Stimulated activated CD8-positive, alpha-beta memory T cell treated with anti-CD3 and anti-CD28 coated beads, Interleukin-2, amount 100 ng/mL, for 1 hour (primary cell): Measurements from ENCODE around the gene MICALL1.
A peak's percentile ranks its signal among the peaks of the same experiment; 100 is the strongest.
"Not testable (repeated sequence)": the region's sequence is repeated elsewhere in the genome, so short reads cannot be mapped to it uniquely, and the experiment has no call there.

Source experiments
- DNase-seq, 2 donors: peaks; one replicate each; pipeline ENCODE4 v3.0.0-alpha.2; 2020; ENCODE audit warnings: low read depth in 2 of 2

Gene MICALL1

DNA sequence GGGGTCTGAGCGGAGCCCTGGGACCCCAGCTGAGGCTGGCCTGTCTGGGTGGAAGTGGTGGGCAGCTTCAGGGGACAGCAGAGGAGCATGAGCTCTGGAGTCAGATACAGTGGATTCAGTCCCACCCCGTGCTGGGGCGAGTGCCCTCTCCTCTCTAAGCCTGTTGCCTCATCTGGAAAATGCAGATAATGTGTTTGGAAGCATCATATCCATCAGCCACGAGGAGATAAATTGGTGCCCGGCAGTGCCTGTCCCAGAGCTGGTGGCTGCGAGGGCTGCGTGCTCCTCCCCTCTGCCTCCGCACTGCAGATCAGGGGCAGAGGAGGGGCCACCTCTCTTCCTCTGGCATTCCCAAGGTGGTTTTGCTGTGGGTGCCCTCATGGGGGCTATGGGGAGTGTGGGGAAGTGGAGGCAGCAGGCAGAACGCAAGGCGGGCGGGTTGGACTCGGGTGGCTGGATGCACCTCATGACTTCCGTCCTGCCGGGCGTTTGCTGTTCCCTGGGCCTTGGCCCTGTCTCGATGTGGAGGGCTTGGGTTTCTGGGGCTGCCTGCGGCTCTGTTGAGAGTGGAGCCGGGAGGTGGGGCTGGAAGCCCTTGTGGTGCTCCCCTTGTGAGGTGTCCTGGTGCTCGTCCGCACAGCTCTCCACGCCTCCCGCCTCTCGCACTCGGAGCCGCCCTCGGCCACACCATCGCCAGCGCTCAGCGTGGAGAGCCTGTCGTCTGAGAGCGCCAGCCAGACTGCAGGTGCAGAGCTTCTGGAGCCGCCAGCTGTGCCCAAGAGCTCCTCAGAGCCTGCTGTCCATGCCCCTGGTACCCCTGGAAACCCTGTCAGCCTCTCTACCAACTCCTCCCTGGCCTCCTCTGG lies 20.9 kb downstream of the MICALL1 start:
- DNase-seq: no peak

DNA sequence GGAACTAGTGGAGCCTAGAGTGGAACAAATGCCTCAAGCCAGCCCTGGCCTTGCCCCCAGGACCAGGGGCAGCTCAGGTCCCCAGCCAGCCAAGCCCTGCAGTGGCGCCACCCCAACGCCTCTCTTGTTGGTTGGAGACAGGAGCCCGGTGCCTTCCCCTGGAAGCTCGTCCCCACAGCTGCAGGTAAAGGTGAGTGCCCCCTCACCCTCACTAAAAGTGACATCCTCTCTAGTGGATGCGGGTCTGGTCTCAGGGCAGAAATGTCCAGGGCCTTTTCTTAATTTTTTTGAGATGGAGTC lies 21.5 kb downstream of the MICALL1 start:
- DNase-seq: no peak

DNA sequence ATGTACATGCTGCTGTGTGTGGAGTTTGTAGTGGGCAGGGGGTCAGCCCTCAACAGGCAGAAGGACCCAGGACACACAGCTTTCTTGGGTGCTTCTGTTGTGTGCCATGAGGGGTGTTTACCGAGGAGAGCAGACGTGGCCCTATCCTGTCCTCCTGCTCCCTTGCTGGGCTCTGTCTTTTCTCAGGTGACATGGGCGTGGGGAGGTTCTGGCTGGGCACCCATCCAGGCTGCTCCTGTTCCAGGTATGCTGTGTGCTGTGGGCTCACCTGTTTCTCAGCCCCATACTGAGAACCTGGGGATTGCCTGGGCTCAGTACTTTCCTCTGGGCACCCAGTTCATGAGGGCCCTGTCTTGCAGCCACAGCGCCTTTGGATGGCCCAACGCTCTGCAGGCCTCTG lies 23.3 kb downstream of the MICALL1 start:
- no peak for DNase-seq

DNA sequence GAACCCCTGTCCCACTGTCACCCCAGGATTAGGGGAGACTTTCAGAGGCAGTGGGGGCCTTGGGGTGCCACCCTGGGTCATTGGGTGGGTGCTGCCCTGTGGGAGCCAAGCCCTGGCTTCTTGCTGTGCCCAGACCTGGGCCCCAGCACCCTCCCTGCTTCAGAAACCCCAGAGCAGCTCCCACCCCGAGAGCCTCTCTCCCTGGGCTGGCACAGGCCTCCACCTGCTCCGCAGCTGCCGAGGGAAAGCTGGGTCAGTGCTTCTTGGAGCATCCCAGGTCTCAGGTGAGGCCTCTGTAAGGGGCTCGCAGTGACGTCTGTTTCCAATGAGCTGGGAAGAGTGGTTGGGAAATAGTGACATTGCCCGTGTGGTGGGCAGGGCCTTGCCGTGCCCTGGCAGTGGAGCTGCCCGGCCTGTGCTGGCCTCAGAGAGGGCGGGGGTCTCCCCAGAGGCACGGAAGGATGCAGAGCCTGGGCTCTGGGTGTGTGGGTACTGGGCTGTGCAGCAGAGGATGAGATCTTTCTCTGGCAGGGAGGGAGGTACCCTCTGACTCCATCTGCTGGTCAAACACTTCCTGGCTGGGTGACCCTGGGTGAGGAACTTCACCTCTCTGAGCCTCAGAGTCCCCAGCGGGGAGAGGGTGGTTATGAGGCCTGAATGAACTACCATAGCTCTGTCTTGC lies 24.3 kb downstream of the MICALL1 start:
- DNase-seq: no peak

DNA sequence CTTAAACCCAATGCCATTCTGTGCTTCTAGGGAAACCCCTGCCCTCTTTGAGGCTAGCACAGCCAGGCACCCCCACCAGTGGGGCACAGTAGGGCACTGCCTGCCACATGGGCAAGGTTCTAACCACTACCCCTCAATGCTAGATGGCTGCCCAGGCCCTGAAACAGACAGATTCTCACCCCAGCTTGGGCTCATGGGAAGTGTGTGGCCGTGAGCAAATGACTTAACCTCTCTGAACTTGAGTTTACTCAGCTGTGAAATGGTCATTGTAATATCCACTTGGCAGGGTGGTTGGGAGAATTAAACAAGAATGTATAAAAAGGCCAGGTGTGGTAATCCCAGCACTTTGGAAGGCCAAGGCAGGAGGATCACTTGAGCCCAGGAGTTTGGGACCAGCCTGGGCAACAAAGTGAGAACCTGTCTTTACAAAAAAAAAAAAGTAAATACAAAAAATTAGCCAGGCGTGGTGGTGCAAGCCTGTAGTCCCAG lies 24.9 kb downstream of the MICALL1 start:
- no peak for DNase-seq

DNA sequence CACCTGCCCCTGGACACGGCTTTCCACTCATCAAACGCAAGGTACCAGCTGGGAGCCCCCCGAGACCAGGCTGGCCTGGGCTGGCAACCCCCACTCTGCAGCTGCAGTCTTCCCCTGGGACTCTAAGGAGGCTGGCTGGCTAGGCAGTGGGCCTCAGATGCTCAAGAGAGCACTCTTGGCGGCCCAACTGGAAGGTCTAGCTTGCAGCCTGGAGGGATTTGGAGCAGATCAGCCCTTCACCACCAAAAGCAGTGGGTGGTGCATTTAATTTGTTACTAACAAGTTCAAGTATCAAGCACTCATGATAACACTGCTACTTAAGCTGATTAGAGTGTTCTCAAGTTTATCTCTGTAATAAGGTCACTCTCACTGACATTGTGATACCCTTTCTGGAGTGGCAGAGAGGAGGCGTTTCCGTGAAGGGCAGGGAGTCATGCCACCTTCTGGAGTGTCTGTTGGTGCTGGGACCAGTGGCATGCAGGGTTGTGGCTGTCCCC lies 25.8 kb downstream of the MICALL1 start:
- no peak for DNase-seq

DNA sequence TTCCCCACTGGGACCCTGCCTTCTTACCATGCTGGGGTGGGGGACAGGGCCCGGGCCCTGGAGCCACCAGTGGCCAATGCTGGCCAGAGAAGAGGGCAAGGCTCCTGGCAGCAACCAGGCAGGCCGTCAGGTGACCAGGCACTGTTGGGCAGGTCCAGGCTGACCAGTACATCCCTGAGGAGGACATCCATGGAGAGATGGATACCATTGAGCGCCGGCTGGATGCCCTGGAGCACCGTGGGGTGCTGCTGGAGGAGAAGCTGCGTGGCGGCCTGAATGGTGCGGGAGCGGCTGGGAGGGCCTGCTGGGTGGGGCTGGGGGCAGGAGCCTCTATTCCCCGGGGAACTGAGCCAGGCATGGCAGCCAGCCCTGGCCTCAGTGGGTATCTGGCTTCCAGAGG lies 26.3 kb downstream of the MICALL1 start:
- DNase-seq: no peak

DNA sequence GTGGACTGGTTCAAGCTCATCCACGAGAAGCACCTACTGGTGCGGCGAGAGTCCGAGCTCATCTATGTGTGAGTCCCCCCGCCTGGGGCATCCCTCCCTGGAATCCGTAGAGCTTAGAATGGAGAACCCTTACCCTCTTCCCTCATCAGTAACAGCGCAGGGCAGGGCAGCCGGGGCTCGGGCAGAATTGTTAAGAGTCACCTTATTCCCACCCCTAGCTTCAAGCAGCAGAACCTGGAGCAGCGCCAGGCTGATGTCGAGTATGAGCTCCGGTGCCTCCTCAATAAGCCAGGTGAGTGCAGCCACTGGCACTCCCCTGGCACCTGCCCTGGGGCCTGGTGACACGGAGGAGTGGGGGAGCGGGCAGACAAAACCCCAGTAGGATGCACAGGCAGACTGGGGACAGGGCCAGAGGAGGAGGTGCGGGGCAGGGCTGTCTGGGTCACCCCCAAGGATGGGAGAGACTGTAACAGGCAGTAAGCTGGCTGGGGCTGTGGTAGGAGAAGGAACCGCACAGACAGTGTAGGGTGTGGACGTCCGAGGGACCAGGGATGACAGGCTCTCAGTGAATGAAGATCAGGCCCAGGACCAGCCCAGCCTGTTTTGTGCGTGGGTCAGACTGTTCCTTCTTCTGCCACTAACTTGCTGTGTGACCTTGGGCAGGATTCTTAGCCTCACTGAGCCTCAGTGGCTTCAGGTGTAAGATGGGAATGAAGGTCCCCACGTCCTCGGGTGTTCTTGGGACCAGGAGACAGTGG lies 26.9 kb downstream of the MICALL1 start:
- DNase-seq: no peak

DNA sequence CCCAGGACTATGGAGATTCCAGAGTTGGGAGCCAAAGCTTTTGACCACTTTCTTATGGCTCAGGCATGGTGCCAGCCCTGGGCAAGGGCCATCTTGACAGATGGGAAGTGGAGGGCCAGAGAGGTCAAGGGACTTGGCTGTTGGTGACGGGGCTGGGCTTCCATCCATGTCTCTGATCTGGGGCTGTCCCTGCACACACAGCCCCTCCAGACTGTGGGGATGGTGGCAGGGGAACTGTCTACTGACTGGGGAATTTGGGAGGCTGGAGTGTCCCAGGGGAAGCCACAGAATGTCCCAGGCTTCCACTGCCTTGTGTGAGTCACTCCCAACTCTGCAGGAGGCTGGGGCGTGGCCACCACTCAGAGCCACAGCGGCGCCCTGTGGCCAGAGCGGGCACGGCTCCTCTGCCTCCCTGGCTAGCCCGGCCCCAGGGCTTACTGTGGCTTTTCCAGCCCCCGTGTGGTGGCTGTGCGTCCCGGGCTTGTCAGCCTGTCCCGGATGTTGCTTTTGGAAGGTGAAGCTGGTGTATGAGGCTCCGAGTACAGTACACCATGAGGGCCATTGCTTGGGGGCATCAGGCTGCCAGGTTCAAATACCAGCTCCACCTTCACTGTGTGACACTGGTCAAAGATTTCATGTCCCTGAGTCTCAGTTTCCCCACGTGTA lies 27.7 kb downstream of the MICALL1 start:
- DNase-seq: peak; percentile 58 to 61

DNA sequence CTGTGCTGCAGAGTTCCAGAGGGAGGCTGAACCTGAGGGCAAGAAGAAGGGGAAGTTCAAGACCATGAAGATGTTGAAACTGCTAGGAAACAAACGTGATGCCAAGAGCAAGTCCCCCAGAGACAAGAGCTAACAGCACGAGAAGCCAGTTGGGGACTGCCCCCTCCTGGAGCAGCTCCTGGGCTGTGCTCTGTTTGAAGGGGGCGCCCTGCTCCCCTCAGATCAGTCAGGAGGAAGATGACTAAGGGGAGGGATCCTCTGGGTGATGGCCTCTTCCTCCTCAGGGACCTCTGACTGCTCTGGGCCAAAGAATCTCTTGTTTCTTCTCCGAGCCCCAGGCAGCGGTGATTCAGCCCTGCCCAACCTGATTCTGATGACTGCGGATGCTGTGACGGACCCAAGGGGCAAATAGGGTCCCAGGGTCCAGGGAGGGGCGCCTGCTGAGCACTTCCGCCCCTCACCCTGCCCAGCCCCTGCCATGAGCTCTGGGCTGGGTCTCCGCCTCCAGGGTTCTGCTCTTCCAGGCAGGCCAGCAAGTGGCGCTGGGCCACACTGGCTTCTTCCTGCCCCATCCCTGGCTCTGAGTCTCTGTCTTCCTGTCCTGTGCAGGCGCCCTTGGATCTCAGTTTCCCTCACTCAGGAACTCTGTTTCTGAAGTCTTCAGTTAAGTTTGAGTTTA lies 34.7 kb downstream of the MICALL1 start:
- no peak for DNase-seq

DNA sequence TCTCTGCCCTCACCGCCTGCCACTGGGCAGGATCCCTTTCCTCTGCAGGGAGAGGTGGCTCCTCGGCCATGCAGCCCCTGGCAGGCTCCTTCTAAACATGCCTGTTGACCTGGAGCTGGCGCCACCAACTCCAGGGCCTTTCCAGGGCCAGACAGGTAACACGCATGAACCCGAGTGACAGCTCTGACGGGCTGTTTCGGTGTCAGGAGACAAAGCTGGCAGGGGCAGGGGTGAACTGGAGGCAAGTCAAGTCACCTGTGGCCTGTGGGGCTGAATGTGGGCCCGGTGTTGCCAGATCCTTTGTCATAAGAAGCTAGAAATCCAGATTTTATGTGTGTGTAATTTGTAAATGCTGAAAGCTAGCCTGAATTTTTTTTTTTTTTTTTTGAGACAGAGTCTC lies 36.0 kb downstream of the MICALL1 start:
- no peak for DNase-seq

DNA sequence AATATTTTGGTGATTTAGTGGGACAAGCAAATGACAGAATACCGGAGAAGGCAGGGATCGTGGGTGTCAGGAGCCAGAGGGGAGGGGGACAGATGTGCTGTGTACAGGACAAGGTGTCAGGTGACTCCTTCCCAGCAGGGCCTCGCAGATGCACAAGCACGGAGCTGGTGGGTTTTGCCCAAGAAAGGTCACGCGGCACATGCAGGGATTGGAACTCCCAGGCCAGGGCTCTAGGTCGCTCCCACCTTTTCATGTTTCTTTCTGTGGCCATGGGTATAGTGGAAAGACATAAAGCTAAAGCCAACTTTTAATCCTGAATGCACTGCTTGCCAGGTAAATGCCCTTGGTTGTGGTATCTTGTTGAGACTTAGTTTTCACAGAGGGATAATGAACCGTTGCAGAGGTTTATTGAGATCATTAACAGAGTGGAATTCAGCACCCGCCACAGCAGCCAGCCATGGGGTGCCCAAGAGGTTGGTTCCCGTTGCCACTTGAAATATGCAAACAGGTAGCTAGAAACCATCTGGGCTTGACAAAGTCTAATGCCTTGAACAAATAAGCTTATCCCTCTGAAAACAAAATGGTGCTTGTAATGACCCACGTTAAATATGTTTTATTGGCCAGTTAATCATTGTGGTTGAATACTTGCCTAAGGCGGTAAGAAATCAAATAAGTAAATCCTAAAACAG lies 37.2 kb downstream of the MICALL1 start:
- no peak for DNase-seq

DNA sequence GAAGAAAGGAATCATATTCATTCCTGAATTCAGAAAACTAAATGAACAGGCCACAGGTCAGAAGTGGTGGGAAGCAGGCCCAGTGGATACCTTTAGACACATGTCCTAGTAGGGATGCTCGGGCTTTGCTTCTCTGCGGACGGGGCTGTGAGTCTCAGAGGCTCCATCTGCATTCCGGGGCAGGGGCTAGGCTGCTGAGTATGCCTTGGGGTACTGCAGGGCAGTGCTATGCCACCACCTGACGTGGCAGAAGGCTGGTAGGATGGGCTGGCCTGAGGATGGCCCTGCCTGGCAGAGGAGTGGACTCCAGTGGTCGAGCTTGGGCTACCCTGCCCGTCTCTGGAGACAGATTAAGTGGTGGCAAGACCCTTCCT lies 37.7 kb downstream of the MICALL1 start:
- DNase-seq: no peak

DNA sequence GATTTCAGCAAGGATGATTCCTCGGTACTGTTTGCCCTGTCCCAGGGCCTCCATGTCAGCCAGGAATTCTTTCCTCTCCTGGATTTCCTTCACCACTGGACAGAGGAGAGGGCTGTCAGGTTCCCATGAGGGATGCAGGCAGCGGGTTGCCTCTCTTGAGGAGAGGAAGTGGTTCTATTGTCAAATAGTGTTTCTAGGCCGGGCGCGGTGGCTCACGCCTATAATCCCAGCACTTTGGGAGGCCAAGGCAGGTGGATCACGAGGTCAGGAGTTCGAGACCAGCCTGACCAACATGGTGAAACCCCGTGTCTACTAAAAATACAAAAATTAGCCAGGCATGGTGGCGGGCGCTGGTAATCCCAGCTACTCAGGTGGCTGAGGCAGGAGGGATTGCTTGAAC lies 38.3 kb downstream of the MICALL1 start:
- not testable (repeated sequence) for DNase-seq

DNA sequence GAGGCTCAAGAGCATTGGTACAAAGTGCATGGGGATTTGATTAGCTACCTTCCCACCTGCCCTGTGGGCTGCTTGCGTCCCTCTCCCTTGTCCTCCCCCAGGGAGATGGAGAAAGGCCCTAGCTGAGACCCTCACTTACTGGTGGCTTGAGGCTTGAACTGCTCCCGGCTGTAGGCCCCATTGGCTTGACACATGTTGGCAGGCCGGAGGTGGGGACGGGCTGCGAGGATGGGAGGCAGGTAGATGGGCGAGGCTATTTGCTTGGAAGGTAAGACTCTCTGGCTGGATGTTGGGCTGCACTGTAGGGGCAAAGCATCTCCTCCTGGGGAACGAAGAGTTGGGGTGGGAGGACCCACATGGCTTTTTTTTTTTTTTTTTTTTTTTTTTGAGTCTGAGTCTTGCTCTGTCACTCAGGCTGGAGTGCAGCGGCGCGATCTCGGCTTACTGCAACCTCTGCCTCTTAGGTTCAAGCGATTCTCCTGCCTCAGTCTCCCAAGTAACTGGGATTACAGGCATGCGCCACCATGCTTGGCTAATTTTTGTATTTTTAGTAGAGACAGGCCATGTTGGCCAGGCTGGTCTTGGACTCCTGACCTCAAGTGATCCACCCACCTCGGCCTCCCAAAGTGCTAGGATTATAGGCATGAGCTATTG lies 41.2 kb downstream of the MICALL1 start:
- not testable (repeated sequence) for DNase-seq

DNA sequence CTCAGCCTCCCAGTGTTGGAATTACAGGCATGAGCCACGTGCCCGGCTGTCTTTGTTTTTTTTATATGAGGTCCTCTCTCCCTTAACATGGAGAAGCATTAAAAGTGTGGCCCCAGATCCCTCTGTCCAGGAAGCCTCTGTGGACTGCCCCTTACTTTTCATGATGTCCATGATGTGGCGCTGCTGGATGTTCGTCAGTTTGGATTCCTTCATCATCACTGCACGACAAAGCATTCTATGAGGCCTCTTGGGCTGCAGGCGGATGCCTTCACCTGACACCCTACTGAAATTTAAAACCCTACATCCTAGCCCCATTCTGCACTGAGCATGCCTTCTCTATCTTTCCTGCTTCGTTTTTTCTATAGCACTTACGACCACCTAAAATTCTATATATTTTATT lies 45.2 kb downstream of the MICALL1 start:
- DNase-seq: no peak

DNA sequence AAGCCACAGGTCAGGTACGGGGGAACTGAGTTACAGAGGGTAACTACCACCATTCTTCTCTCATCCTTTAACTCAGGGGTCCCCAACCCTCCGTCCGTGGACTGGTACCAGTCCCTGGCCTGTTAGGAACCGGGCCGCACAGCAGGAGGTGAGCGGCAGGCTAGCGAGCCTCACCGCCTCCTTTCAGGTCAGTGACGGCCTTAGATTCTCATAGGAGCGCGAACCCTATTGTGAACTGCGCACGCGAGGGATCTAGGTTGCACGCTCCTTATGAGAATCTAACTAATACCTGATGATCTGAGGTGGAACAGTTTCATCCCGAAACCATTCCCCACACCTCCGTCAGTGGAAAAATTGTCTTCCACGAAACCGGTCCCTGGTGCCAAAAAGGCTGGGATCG lies 46.5 kb downstream of the MICALL1 start:
- DNase-seq: not testable (repeated sequence)

DNA sequence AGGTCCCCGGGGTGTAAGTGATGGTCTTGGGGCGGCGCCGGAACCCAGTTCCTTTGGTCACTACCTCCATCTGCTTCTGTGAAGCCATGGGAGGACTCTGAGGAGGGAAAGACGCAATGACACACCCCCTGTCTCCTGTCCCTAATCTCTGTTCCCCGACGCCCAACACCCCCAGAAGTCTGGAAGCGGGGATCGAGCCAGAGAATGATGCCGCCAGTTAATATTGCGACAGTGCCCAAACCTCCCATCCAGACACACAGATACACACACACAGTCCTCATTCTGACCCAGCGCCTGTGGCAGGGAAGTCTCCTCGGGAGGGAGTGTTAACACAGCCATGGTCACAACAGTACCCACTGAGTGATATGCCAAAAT lies 47.0 kb downstream of the MICALL1 start:
- DNase-seq: no peak

DNA sequence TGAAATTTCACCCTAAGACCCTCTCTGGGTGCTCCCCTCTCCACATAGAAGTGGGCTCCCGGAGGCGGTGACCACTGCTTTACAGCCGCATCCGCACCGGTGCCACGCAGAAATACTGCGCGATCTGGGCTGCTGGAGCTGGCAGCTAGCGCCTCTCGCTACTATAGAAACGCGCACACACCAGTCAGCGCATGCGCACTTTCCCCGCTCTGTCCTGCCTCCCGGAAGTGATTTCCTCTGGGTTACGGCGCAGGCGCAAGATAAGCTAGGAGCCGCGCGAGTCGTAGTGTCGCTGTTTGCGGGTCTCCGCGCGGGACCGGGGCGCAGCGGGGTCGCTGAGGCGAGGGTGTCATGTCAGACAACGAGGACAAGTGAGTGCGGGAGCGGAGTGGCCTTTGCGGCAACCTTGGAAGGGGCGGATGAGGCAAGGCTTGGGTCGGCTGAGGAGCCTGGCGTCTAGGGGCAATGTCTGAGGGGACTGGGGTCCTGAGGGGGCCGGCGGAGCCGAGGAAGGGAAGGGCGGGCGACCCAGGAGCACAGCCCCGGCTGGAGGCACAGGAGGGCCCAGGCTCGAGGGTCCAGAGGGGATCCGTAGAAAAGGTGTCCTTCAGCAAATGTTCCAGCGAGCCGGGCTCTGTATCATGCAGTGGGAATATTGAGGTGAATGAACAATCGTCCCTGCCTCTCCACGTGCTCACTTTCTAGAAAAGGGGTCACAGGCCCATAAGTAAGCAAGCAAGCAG lies 47.5 kb downstream of the MICALL1 start, which contains the start of the genes C22orf23 and POLR2F:
TSS of gene C22orf23 (minus strand) at position 165 of the 743 bp plus-strand sequence. CDS start 452 bp downstream, outside the sequence.
TSS of gene POLR2F (plus strand) at position 263 of the 743 bp plus-strand sequence. CDS start at position 352, 89 bp downstream.
- peak; percentile 92 to 93 for DNase-seq
